Measurements from ENCODE around the gene DDX43.
"Not testable (repeated sequence)": the region's sequence is repeated elsewhere in the genome, so short reads cannot be mapped to it uniquely, and the experiment has no call there.

- not testable (repeated sequence) for TF ChIP-seq CTCF (IDR thresholded peaks at IDR 0.05; ENCODE audit: low read depth, low read length); POLR2A (IDR thresholded peaks at IDR 0.05; ENCODE audit: extremely low read depth, insufficient read length)
- TF ChIP-seq, protein P1, sequence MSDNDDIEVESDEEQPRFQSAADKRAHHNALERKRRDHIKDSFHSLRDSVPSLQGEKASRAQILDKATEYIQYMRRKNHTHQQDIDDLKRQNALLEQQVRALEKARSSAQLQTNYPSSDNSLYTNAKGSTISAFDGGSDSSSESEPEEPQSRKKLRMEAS (IDR thresholded peaks at IDR 0.05; ENCODE audit: low read depth, low read length) = not testable (repeated sequence)
Observed at GRCh38 chr6:73381531-73381930, 13.1 kb upstream of the DDX43 start.

Data from NB4 (cell line).